WTC11 (cell line): ENCODE measurements around the gene DEFB132. TPM values are rescaled to one million over a fixed set of nuclear protein-coding genes. Genes with fewer than 3 reads are reported as not detected.

Experiments
- ATAC-seq: fragments of 200-7000 bp; cut with Tn5 transposase; 2 replicates; pipeline ENCODE4 v1.10.0; 2021; ENCODE audit warnings: mild to moderate bottlenecking, moderate library complexity
- CTCF ChIA-PET: fragments of 300-600 bp; sonication (Branson Sonifier 250); formaldehyde crosslinking; loops from one replicate; lab custom pipeline; 2021; ENCODE audit warnings: antibody characterized with exemption; lab: Charles Lee
- POLR2A ChIA-PET: fragments of 350-600 bp; sonication (Branson Sonifier 250); formaldehyde crosslinking; loops from one replicate; lab custom pipeline; 2021; ENCODE audit warnings: antibody characterized with exemption; lab: Charles Lee
- DNase-seq: peaks from one replicate; pipeline ENCODE4 v3.0.0; 2021; ENCODE audit warnings: low spot score
- H3K27ac Mint-ChIP-seq: 2 replicates; pipeline ENCODE4 v1.8.0; 2021; ENCODE audit warnings: mixed read lengths
- H3K27me3 Mint-ChIP-seq: 2 replicates; pipeline ENCODE4 v1.8.0; 2021; ENCODE audit warnings: low read depth, mild to moderate bottlenecking, moderate library complexity, mixed read lengths
- H3K36me3 Mint-ChIP-seq: 2 replicates; pipeline ENCODE4 v1.8.0; 2021; ENCODE audit warnings: mixed read lengths
- H3K4me1 Mint-ChIP-seq: 2 replicates; pipeline ENCODE4 v1.8.0; 2022; ENCODE audit warnings: mixed read lengths
- H3K4me3 Mint-ChIP-seq: 2 replicates; pipeline ENCODE4 v1.8.0; 2021; ENCODE audit warnings: mild to moderate bottlenecking, moderate library complexity, mixed read lengths
- H3K9me3 Mint-ChIP-seq: 2 replicates; pipeline ENCODE4 v1.8.0; 2021; ENCODE audit warnings: mixed read lengths
- AR ChIP-seq: fragments of 250-450 bp; sonication (Bioruptor Pico); IDR thresholded peaks from 2 replicates; pipeline ENCODE4 v1.9.0; 2021; ENCODE audit warnings: mild to moderate bottlenecking
- ATF2 ChIP-seq: sonication (generic); formaldehyde crosslinking; IDR thresholded peaks from 2 replicates; pipeline ENCODE4 v1.8.1; 2022; ENCODE audit warnings: low read depth, missing genetic modification reagents, borderline replicate concordance
- CREM ChIP-seq: sonication (generic); formaldehyde crosslinking; IDR thresholded peaks from 2 replicates; pipeline ENCODE4 v1.8.1; 2022; ENCODE audit warnings: mild to moderate bottlenecking, missing genetic modification reagents, moderate library complexity
- E2F1 ChIP-seq: sonication (generic); formaldehyde crosslinking; IDR thresholded peaks from 2 replicates; pipeline ENCODE4 v1.8.0; 2022; ENCODE audit warnings: mild to moderate bottlenecking, missing genetic modification reagents
- FOXP4 ChIP-seq: sonication (generic); formaldehyde crosslinking; IDR thresholded peaks from 2 replicates; pipeline ENCODE4 v1.8.0; 2022; ENCODE audit warnings: mild to moderate bottlenecking, missing genetic modification reagents
- GTF2I ChIP-seq: fragments of 250-450 bp; sonication (Bioruptor Pico); conservative IDR thresholded peaks from 2 replicates; pipeline ENCODE4 v1.4.0; 2021; ENCODE audit warnings: mild to moderate bottlenecking
- HMGXB4 ChIP-seq: sonication (generic); formaldehyde crosslinking; IDR thresholded peaks from 2 replicates; pipeline ENCODE4 v1.8.1; 2023; ENCODE audit warnings: mild to moderate bottlenecking, moderate library complexity, missing genetic modification reagents
- KAT7 ChIP-seq: sonication (generic); formaldehyde crosslinking; IDR thresholded peaks from 2 replicates; pipeline ENCODE4 v1.8.1; 2023; ENCODE audit warnings: missing genetic modification reagents, mild to moderate bottlenecking, borderline replicate concordance
- MYBL2 ChIP-seq: sonication (generic); formaldehyde crosslinking; IDR thresholded peaks from 2 replicates; pipeline ENCODE4 v1.8.1; 2023; ENCODE audit warnings: mild to moderate bottlenecking, moderate library complexity, missing genetic modification reagents
- NFE2L1 ChIP-seq: sonication (generic); formaldehyde crosslinking; IDR thresholded peaks from 2 replicates; pipeline ENCODE4 v1.8.1; 2023; ENCODE audit warnings: missing genetic modification reagents
- SMAD3 ChIP-seq: sonication (generic); formaldehyde crosslinking; IDR thresholded peaks from 2 replicates; pipeline ENCODE4 v1.8.0; 2022; ENCODE audit warnings: missing genetic modification reagents, mild to moderate bottlenecking, borderline replicate concordance
- SP1 ChIP-seq: sonication (generic); formaldehyde crosslinking; conservative IDR thresholded peaks from 2 replicates; pipeline ENCODE4 v1.8.1; 2022; ENCODE audit warnings: missing genetic modification reagents
- USF2 ChIP-seq: sonication (generic); formaldehyde crosslinking; IDR thresholded peaks from 2 replicates; pipeline ENCODE4 v1.8.1; 2023; ENCODE audit warnings: mild to moderate bottlenecking, missing genetic modification reagents, moderate library complexity
- ZBTB43 ChIP-seq: sonication (generic); formaldehyde crosslinking; IDR thresholded peaks from 2 replicates; pipeline ENCODE4 v1.8.1; 2023; ENCODE audit warnings: mild to moderate bottlenecking, missing genetic modification reagents
- total RNA-seq: library from RNA; stranded (reverse); gene quantifications from 3 replicates; pipeline ENCODE4 v1.2.3, GENCODE V29; 2021

The DEFB132 gene
- total RNA-seq, 1 experiment from 2014 or later: not detected

GRCh38 chr20:278181-278580 lies 20.7 kb downstream of the DEFB132 start:
- Mint-ChIP-seq H3K4me1 (peaks cover 13% of the 10 kb centered on the region), H3K27me3 (peaks cover 20% of the 10 kb centered on the region), H3K4me3 (peak overlapping the region; percentile 77), H3K9me3 (no peaks in the 10 kb centered on the region), H3K36me3 (peaks cover 65% of the 10 kb centered on the region), H3K27ac (peak overlapping the region; percentile 98)
- POLR2A ChIA-PET: interaction anchor here (1.1 to 2.6 kb wide), 3 partner anchors 46 to 69 kb away, joined by 3 to 22 read pairs (median 6); partner anchors contain the start of gene SOX12
- TF ChIP-seq GTF2I (CRISPR knock-in tag): no peak
- TF ChIP-seq AR: no peak
- no peak for TF ChIP-seq ATF2 (CRISPR knock-in tag)
- TF ChIP-seq KAT7: no peak
- TF ChIP-seq CREM (CRISPR knock-in tag): no peak
- no peak for TF ChIP-seq USF2
- no peak for TF ChIP-seq SMAD3 (CRISPR knock-in tag)
- ATAC-seq: peak; percentile 43; the same call in 1 of the 2 replicates
- CTCF ChIA-PET: interaction anchor here (0.7 to 3.3 kb wide), 14 partner anchors 12 to 93 kb away, joined by 3 to 42 read pairs (median 5); partner anchors contain the start of genes DEFB132, NRSN2 and SOX12
- DNase-seq: peak; percentile 40

GRCh38 chr20:278607-279571 lies 21.4 kb downstream of the DEFB132 start:
- peaks cover 27% of the 10 kb centered on the region for H3K27me3 Mint-ChIP-seq
- CTCF ChIA-PET: interaction anchor here (0.7 to 3.3 kb wide), 24 partner anchors 10 to 265 kb away, joined by 3 to 42 read pairs (median 4); partner anchors contain the start of genes CSNK2A1, DEFB132, NRSN2 and SOX12
- H3K4me3 Mint-ChIP-seq: peak overlapping the region; percentile 77
- peaks cover 13% of the 10 kb centered on the region for H3K4me1 Mint-ChIP-seq
- no peaks in the 10 kb centered on the region for H3K9me3 Mint-ChIP-seq
- H3K36me3 Mint-ChIP-seq: peaks cover 66% of the 10 kb centered on the region
- H3K27ac Mint-ChIP-seq: peak overlapping the region; percentile 98
- POLR2A ChIA-PET: interaction anchor here (0.7 to 2.6 kb wide), 6 partner anchors 18 to 69 kb away, joined by 3 to 22 read pairs (median 4); partner anchors contain the start of genes SOX12 and ZCCHC3
- ATAC-seq: peak; percentile 79
- peak; percentile 75 for DNase-seq
- TF ChIP-seq SP1 (CRISPR knock-in tag) (0 out of 2 replicates have a peak, but pooled peaks have one; percentile 54), CREM (CRISPR knock-in tag) (no peak), E2F1 (no peak), MYBL2 (CRISPR knock-in tag) (no peak), GTF2I (CRISPR knock-in tag) (no peak), NFE2L1 (CRISPR knock-in tag) (no peak), USF2 (no peak), HMGXB4 (CRISPR knock-in tag) (no peak), FOXP4 (CRISPR knock-in tag) (peak; percentile 41; the same call in 1 of the 2 replicates), ZBTB43 (no peak)
